ENCODE data around the gene RABIF. TPM values are rescaled to one million over a fixed set of nuclear protein-coding genes. Genes with fewer than 3 reads are reported as not detected.
A peak's percentile ranks its signal among the peaks of the same experiment; 100 is the strongest.
"Not testable (repeated sequence)": the region's sequence is repeated elsewhere in the genome, so short reads cannot be mapped to it uniquely, and the experiment has no call there.

The RABIF gene
- 13.5 and 13.8 TPM in 2 replicates for total RNA-seq (2014; rRNA removed; shearing (Covaris generic))
- polyA plus RNA-seq (2014; cell fraction: nucleus; rRNA removed): 7.7 and 8.6 TPM in 2 replicates

GRCh38 chr1:202888531-202889360, at the start of gene RABIF:
Gene RABIF (minus strand): TSS chr1:202889149. CDS start chr1:202889098, 51 bp downstream.
- peak; percentile 98 for DNase-seq (ENCODE audit: extremely low read depth, low read depth)

DNA sequence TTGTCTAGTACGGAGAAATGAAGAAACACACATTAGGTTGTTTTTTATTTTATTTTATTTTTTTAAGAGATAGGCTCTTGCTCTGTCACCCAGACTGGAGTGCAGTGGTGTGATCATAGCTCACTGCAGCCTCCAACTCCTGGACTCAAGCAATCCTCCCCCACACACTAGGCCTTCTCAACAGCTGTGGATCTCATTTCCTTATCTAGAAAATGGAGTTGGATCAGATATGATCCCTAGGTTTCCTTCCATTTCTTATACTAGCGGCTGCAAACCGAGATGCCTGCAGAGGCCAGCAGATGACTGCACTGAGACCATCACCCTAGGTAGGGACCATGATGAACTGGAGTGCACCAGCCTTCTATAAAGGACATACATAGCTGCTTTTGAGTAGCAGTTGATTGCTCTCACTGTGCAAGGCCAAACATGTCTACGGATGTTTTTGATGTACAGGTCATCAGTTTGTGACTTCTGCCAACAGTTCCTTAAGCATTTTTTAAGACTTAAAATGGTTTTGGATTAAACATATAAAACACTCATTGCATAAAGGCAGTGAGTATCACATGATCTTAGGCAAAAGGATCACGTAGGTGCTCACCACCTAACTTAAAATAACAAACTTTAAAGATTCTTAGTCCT, 49.5 kb upstream of the RABIF start:
- DNase-seq (ENCODE audit: extremely low read depth, low read depth): no peak

GRCh38 chr1:202936409-202936808, 47.5 kb upstream of the RABIF start:
- not testable (repeated sequence) for DNase-seq (ENCODE audit: extremely low read depth, low read depth)

- DNase-seq (ENCODE audit: extremely low read depth, low read depth): no peak
Measured at GRCh38 chr1:202935844-202936243, 46.9 kb upstream of the RABIF start.

DNA sequence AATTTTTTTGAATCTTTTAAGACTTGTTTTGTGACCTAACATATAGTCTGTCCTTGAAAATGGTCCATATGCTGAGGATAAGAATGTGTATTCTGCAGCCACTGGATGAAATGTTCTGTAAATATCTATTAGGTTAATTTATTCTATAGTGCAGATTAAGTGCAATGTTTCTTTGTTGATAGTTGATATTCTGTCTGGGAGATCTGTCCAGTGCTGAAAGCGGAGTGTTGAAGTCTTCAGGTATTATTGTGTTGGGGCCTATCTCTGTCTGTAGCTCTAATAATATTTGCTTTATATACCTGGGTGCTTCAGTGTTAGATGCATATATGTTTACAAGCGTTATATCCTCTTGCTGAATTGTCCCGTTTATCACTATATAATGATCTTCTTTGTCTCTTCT, 45.8 kb upstream of the RABIF start:
- no peak for DNase-seq (ENCODE audit: extremely low read depth, low read depth)

DNA sequence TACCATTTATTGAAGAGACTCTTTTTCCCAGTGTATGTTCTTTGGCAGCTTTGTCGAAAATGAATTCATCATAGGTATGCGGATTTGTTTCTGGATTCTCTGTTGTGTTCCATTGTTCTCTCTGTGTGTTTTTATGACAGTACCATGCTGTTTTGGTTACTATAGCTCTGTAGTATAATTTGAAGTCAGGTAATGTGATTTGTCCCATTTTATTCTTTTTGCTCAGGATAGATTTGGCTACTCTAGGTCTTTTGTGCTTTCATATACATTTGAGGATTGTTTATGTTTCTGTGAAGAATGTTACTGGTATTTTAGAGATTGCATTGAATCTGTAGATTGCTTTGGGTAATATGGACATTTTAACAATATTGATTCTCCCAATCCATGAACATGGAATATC, 43.5 kb upstream of the RABIF start:
- DNase-seq (ENCODE audit: extremely low read depth, low read depth): no peak

DNA sequence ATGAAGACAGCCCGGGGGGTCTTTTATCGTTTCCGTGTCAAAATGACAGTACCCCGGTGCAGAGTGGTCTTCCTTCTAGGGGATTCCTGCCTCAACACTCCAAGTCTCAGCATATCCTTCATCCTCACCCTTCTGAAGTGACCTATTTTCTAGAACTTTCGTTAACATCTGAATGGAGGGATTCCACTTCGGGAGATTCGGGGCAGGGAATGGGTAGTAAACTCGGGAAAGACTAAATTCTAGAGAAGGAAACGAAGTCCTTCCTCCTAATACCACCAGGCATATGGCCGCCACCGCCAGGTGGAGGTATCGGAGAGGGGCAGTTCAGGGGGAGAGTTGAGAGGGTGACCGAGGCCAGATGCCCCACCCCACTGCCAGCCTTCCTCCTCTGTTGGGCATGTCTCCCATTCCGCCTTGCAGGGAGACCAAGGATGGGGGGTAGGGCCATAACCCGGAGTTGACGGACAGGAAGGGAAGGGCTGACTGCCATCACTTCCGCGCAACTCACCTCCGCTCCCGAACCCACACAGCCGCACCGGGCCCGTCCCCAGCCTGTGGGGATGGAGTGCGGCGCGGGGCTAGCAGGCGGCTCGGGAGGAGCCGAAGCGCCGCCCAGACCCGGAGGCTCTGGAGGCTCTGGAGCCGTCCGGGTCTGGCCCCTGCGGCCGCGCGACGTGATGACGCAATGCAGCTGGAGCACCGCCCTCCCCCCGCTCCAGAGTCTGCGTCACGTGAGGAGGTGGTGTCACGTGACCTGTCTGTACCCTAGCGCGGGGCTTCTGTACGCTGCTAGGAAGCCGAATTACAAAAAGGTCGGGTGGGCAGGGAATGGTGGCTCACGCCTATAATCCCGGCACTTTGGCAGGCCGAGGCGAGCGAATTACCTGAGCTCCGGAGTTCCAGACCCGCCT, 37.9 kb upstream of the RABIF start, which contains the start of gene KLHL12:
TSS of gene KLHL12 (minus strand) at position 654 of the 911 bp plus-strand sequence. CDS start 2,072 bp downstream, outside the sequence.
- DNase-seq (ENCODE audit: extremely low read depth, low read depth): peak; percentile 97

DNA sequence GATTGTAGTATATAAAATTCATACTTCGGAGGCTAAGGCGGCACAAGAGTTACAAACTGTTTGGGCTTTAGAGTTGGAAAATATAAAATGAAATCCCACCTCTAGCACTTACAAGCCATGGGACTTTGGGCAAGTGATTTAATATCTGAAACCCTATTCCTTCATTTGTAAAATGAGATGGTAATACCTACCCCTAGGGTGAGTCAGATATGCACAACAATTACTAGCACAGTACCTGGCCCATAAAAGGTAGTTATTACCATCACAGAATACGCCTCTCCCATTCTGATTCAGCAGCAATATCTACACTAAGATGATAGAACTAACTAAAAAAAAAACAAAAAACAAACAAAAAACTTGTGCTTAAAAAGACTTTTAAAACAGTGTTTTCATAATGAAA, 34.6 kb upstream of the RABIF start:
- DNase-seq (ENCODE audit: extremely low read depth, low read depth): no peak

GRCh38 chr1:202919615-202920014, 30.7 kb upstream of the RABIF start:
- no peak for DNase-seq (ENCODE audit: extremely low read depth, low read depth)

GRCh38 chr1:202915146-202915545, 26.2 kb upstream of the RABIF start:
- no peak for DNase-seq (ENCODE audit: extremely low read depth, low read depth)

DNA sequence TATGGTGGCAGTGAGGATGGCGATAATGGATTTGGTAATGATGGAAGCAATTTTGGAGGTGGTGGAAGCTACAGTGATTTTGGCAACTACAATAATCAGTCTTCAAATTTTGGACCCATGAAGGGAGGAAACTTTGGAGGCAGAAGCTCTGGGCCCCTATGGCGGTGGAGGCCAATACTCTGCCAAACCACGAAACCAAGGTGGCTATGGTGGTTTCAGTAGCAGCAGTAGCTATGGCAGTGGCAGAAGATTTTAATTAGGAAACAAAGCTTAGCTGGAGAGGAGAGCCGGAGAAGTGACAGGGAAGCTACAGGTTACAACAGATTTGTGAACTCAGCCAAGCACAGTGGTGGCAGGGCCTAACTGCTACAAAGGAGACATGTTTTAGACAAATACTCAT, 23.5 kb upstream of the RABIF start:
- DNase-seq (ENCODE audit: extremely low read depth, low read depth): not testable (repeated sequence)

DNA sequence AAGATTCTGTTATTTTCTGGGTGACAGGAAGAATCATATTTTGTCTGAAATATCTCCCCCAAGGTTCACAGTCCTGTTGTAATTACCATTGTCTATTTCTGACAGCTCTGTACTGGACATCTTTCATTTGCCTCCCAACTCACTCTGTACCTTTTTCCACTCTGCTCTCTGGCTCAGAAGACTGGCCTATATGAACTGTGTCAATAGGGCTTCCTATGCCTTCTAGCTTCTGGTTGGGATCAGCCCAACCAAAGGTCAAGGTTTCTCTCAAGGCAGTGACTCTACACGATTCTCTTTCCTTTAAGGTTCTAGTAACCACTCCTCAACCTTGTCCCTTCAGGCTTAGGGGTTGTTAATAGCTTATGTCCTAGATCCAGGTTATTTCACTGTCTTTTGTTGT, 20.5 kb upstream of the RABIF start:
- no peak for DNase-seq (ENCODE audit: extremely low read depth, low read depth)

DNA sequence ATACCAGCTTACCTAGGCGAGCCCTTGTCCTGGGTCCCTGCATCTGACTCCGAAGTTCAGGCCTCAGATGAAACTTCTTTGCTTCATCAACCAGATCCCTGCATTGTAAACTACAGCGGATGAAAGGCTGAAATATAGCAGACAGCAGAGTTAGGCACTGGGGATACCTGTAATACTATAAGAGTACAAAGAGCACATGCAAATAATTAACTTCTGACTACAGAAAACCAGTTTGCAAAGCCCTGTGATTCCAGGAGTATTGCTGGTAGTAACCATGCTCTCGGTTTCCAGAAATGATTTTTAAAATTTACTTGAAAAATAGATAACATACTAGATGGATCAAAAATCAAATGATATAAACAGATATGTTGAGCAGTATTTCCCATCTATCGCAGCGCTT, 20.0 kb upstream of the RABIF start:
- no peak for DNase-seq (ENCODE audit: extremely low read depth, low read depth)

- no peak for DNase-seq (ENCODE audit: extremely low read depth, low read depth)
Measured at GRCh38 chr1:202905331-202905730, 16.4 kb upstream of the RABIF start.

- DNase-seq (ENCODE audit: extremely low read depth, low read depth): not testable (repeated sequence)
Measured at GRCh38 chr1:202903808-202904207, 14.9 kb upstream of the RABIF start.

GRCh38 chr1:202901555-202901954, 12.6 kb upstream of the RABIF start:
- no peak for DNase-seq (ENCODE audit: extremely low read depth, low read depth)

DNA sequence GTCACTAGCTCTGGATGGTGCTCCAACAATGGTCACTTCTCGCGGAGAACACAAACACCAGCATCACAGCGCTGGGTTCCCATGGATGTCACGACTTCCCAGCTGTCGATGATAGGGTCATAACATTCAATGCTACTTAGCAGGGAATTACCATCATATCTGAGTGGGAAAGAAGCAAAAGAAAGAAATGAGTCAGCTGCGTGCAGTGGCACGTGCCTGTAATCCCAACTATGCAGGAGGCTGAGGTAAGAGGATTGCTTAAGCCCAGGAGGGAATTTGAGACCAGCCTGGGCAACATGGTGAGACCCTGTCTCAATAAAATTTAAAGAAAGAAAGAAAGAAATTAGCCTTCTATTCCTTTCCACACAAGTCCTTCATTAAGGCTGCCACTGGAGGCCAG, 3.6 kb upstream of the RABIF start:
- no peak for DNase-seq (ENCODE audit: extremely low read depth, low read depth)

- DNase-seq (ENCODE audit: extremely low read depth, low read depth): no peak
Measured at GRCh38 chr1:202890392-202890791, 1.4 kb upstream of the RABIF start.

- DNase-seq (ENCODE audit: extremely low read depth, low read depth): no peak
Measured at GRCh38 chr1:202888221-202888530, 773 bp downstream of the RABIF start.

DNA sequence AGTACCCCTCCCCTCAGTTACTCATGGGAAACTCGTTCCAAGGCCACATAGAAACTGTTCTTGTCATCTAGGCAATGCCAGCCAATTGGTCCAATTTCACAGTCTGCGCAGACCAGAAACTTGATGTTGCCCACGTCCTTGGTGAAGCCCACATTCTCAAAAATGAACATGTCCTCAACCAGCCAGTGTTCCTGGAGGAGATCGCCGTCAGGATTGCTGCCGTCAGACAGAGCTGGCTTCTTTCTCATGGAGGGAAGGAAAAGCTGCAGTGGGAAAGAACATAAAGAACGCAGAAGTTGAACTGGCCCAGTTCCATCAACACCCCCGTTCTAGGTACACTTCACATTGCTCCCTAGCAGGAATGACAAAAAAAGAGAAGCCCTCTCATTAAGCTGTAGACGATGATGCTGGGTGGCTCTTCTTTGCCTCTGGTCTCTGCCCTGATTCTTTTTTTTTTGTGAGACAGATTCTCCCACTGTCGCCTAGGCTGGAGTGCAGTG, 7.9 kb downstream of the RABIF start:
- DNase-seq (ENCODE audit: extremely low read depth, low read depth): no peak

DNA sequence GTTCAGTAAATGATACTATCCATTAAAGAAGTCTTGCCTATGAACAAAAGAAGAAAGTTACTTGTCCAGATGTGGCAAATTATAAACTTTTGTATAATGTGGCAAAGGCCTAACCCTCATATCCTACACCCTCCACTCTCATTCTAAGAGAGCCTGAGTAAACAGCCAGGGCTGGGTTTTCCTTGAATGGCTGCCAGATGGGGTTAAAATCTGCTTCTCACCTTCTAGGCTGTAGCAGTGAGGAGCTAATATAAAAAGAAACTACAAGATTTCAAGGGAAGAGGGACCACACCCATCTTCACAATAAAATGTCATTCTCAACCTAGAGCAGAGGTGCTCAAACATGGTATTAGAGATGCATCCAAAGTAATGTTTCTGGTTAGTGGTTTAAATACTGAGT, 8.9 kb downstream of the RABIF start:
- DNase-seq (ENCODE audit: extremely low read depth, low read depth): no peak
